ENCODE data around the gene PTPN13.

DNA sequence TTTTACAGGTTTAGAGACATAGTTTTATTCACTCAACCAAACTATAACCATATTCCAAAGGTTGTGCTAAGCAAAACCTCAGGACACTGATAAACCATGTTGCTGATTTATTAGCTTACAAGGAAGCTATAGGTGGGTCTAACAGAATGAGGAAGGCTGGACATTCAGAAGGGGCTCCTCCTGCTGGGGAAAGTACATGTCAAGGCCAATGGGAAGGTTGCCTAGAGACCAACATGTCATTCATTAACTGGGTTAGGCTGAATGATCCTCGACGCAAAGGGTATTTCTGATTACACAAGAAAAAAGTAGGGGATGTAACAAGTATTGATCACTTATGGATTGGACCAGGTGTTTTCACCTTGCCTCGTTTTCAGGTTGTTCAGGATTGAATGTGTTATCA is 224.7 kb downstream of the PTPN13 start:
- TF ChIP-seq POLR2A (IDR thresholded peaks at IDR 0.05): no peak
- TF ChIP-seq, protein P1, sequence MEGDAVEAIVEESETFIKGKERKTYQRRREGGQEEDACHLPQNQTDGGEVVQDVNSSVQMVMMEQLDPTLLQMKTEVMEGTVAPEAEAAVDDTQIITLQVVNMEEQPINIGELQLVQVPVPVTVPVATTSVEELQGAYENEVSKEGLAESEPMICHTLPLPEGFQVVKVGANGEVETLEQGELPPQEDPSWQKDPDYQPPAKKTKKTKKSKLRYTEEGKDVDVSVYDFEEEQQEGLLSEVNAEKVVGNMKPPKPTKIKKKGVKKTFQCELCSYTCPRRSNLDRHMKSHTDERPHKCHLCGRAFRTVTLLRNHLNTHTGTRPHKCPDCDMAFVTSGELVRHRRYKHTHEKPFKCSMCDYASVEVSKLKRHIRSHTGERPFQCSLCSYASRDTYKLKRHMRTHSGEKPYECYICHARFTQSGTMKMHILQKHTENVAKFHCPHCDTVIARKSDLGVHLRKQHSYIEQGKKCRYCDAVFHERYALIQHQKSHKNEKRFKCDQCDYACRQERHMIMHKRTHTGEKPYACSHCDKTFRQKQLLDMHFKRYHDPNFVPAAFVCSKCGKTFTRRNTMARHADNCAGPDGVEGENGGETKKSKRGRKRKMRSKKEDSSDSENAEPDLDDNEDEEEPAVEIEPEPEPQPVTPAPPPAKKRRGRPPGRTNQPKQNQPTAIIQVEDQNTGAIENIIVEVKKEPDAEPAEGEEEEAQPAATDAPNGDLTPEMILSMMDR (IDR thresholded peaks at IDR 0.05): no peak
- TF ChIP-seq POLR2AphosphoS5 (IDR thresholded peaks at IDR 0.05; ENCODE audit: insufficient read depth in 1 of 2, low read depth in 1 of 2): no peak
